HG03378 (cell line): ENCODE results near the gene GNG12.
"Not testable (repeated sequence)": the region's sequence is repeated elsewhere in the genome, so short reads cannot be mapped to it uniquely, and the experiment has no call there.

Experiments
- ATAC-seq: cut with Tn5 transposase; IDR thresholded peaks from one replicate; pipeline ENCODE4 v1.9.1; 2021; ENCODE audit warnings: mild to moderate bottlenecking, moderate library complexity; ENCODE audit not compliant: unreplicated experiment

Gene GNG12

GRCh38 chr1:67735806-67736627 lies 97.2 kb downstream of the GNG12 start:
- peak; percentile 92 for ATAC-seq

- no peak for ATAC-seq
Measured at GRCh38 chr1:67735206-67735605, 98.1 kb downstream of the GNG12 start.

DNA sequence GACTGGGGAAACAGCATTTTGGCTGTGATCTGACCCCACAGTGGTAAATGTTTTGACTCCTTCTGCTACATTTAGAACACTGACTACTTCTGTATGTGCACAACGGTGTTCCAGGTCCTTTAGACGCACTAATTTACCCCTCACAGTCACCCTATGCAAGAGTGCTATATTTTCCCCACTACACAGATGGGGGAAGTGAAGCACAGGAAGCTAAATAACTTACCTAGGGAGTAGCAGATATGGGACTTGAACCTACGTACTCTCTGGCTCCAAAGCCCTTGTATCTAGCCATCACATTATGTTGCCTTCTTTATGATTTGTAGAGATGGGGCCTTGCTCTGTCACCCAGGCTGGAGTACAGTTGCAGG lies 99.0 kb downstream of the GNG12 start:
- ATAC-seq, result no peak

GRCh38 chr1:67733681-67734322 lies 99.5 kb downstream of the GNG12 start:
- no peak for ATAC-seq

GRCh38 chr1:67732750-67733151 lies 100.5 kb downstream of the GNG12 start:
- ATAC-seq, result no peak

DNA sequence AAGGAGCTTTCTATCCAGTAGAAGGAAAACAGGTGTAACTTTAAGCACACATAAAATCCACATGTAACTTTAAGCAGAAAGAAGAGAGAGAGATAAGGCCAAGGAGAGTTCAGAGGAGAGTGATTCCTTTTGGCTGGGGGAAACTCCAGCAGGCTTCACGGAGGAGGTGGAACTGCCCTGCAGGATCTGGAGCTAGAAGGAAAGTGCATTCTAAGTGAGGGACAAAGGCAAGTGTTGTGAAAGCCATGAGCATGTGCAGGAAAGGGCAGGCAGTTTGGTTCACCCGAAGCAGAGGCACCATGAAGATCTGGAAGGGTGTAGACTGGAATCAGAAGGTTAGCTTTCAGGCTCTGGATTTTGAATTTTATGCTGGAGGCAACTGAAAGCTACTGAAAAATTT lies 101.9 kb downstream of the GNG12 start:
- ATAC-seq, result no peak

DNA sequence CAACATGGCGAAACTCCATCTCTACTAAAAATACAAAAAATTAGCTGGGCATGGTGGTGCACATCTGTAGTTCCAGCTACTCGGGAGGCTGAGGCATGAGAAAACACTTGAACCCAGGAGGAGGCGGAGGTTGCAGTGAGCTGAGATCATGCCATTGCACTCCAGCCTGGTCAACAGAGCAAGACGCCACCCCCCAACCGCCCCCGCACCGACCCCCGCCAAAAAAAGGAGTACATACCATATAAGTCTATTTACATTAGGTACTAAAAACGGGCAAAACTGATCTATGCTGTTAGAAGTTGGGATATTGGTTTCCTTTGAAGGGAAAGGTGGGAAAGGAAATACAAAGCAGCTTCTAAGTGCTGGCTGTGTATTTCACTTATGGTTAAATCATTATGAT lies 103.0 kb downstream of the GNG12 start:
- ATAC-seq, result not testable (repeated sequence)

- ATAC-seq, result no peak
Measured at GRCh38 chr1:67729872-67730271, 103.4 kb downstream of the GNG12 start.

GRCh38 chr1:67726224-67726623 lies 107.0 kb downstream of the GNG12 start:
- no peak for ATAC-seq

DNA sequence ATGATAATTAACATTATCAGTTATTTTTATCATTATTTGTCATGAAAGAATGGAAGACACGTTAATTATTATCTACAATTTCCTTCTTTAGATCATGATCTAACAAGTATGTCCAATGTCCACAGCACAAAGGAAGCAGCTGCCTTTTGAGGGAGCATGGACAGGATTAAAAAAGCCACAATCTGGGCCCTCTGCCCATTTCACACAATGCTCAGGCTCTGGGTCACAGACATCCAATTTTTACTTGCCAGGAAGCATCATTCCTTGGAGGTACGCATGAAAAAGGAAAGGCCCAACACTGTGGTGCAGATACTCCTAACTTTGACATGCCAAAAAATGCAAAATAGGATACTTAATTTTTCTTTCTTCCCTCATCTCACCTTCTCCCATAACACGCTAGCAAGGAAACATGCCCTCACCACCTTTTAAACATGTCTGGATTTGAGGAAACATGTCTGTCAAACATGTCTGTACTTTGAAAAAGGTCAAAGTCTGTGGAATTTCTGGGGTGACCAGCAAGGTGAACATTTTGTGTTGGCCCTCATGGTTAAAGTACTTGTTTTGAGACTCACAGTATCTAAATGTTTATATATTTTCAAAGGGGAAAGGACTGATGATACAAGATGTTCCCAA lies 108.2 kb downstream of the GNG12 start:
- ATAC-seq, result no peak

DNA sequence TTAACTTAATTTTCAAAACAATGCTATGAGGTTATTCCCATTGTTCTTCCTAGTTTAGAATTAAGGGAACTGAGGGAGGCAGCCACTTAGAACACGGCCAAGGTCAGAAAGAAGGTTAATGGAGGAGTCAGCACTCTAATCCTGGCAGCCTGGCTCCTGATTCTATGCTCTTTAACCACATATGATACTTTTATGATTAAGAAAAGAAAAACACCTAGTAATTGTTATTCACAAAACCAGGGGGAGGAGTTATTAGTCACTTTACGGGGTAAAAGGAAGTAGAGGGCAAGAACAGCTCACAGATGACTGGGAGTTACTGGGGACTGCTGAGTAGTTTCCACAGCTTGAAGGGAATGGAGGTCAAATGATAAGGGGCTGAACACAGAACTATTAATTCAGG lies 109.6 kb downstream of the GNG12 start:
- ATAC-seq, result peak; percentile 91

GRCh38 chr1:67723126-67723525 lies 110.1 kb downstream of the GNG12 start:
- no peak for ATAC-seq

- ATAC-seq, result no peak
Measured at GRCh38 chr1:67722292-67722944, 110.8 kb downstream of the GNG12 start.

DNA sequence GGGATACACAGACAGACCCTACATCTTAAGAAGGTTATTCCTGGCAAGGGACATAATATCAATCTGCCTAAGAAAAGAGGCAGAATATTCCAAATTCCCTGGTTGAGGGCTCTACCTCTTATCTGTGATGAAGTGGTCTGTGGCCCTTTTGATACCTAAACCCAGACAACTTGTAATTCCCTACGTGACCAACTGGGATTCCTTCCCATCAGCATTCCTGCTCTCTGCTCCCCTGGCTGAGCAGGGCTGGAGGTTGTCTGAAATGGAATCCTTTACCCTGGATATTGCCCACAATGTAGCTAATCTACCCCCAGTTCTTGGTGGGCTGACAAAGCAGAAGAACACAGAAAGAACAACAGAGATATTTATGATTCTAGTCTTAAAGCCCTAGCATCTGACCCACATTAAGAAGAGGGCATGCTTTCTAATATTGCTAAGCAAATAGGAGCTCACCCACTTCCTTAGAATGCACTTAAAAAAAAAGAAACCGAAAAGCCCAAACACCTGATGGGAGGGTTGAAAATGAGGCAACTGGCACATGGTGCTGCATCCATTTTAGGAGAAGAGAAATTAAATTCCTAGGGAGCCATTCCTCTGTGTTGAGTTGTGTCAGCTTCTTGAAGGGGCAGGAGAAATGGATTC lies 111.5 kb downstream of the GNG12 start:
- no peak for ATAC-seq

DNA sequence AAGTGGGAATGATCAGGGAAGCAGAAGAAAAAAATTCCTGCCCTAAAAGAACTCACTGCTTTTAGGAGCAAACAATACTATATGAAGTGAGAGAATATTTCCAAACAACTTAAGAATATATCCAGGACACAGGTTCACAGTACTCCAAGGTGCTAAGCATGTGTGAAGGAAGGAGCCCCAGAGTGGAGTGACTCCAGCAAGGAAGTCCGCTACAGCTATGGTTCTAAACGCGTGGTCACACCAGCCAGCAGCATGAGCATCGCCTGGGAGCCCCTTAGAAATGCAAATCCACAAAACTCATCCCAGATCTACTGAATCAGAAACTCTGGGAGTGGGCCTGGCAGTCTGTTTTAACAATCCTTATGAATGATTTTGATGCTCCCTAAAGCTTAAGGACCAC lies 112.2 kb downstream of the GNG12 start:
- no peak for ATAC-seq

DNA sequence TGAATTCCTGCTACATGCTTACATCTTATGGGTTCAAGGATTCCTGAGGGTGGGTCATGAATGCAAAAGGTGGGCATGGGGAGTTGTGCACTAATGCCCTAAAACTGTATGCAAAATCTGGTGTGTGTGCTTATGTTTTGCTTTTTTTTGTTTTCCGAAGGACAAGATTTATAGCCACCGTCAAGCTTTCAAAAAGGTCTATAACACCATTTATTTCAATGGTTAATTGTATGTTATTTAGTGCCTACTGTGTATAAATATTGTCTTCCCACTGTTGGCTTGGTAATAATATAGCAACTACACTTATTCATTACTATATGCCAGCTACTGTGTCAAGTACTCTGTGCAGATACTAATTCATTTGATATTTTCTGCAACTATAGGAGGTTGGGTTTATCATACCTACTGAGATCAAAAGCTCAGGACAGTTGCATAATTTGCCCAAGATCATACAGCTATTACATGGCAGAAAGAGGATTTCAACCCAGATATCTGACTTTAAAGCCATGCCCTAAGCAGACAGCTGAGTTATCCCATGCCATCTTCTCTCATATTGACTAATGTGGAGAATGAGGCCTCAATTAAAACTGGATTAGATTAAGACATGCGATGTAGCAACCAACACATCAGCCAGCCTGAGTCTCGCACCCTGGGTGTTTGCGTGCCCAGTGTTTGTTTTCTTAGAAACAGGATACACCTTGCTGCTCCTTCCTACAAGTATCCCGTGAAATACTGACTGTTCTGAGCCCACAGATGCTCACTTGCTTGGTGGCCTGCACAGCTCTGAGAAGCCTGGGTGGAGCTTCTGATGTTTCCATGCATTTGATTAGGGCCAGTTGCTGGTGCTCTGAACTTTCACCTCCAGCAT lies 113.7 kb downstream of the GNG12 start:
- no peak for ATAC-seq

DNA sequence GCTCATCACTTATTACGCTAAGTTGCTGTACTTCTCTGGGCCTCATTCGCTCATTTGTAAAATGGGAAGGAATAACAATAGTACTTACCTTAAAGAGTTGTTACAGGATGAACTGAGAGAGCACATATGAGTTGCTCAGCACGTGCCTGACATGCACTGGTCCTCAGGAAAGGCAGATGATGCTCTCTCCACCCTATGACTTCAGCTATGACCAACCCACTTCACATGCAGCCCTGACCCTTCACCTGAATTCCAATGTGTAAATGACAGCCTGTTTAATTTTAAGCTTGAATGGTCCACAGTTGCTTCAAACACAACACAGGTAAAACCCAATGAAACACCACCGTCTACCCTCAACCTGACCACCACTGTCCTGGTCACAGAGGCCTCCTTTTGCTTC lies 115.4 kb downstream of the GNG12 start:
- no peak for ATAC-seq

DNA sequence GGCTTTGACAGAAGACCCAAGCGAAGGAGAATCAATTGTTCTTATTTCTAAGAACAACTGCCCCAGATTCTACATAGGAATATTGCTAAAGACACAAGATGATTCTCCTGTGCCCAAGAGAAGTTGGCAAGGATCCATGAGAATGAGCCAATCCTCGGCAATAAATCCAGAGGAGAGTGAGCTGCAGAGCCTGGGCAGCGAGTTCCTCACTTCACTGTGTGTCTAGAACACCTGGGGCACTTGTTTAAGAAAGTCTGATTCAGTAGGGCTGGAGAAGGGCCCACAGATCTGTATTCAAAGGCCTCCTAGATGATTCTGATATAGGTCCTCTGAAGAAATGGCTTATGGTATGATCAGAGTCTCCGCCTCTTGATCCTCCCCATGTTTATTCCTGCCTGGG lies 116.5 kb downstream of the GNG12 start:
- no peak for ATAC-seq

GRCh38 chr1:67715819-67716218 lies 117.4 kb downstream of the GNG12 start:
- ATAC-seq, result no peak
